Measurements from ENCODE around the gene CCDC32.

DNA sequence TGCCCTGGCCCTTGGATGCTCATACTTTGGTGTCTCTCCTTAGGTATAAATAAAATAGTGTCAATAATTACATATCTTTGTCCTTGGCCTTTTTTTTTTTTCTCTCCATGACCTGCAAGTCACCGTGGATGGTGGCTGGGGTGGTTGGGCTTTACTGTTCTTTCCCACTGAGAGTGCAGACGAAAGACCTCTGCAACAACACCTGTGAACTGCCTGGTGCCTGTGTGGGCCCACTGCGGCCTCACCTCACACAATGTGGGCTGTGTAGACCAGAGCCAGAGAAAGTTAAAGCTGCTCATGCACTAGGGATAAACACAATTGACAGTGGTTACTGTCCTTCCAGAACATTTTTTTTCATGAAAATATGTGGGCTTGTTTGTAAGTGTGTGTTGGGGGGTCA lies 39.0 kb downstream of the CCDC32 start:
- TF ChIP-seq EP300 (IDR thresholded peaks at IDR 0.05) (no peak), POLR2A (IDR thresholded peaks at IDR 0.05) (no peak)
- TF ChIP-seq, protein P1, sequence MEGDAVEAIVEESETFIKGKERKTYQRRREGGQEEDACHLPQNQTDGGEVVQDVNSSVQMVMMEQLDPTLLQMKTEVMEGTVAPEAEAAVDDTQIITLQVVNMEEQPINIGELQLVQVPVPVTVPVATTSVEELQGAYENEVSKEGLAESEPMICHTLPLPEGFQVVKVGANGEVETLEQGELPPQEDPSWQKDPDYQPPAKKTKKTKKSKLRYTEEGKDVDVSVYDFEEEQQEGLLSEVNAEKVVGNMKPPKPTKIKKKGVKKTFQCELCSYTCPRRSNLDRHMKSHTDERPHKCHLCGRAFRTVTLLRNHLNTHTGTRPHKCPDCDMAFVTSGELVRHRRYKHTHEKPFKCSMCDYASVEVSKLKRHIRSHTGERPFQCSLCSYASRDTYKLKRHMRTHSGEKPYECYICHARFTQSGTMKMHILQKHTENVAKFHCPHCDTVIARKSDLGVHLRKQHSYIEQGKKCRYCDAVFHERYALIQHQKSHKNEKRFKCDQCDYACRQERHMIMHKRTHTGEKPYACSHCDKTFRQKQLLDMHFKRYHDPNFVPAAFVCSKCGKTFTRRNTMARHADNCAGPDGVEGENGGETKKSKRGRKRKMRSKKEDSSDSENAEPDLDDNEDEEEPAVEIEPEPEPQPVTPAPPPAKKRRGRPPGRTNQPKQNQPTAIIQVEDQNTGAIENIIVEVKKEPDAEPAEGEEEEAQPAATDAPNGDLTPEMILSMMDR (IDR thresholded peaks at IDR 0.05) = no peak

Data from tibial nerve (tissue), 4 donors.